GM23338 (cell line): ENCODE results near the gene ZNF723. TPM values are rescaled to one million over a fixed set of nuclear protein-coding genes. Genes with fewer than 3 reads are reported as not detected.

Source experiments
- ATAC-seq: fragments of 200-7000 bp; cut with Tn5 transposase; 3 replicates; pipeline ENCODE4 v1.9.1; 2020
- DNase-seq: peaks from one replicate; pipeline ENCODE4 v3.0.0-alpha.2; 2015; ENCODE audit warnings: low spot score
- H2AFZ ChIP-seq: fragments of 200-600 bp; sonication (generic); 2 replicates; pipeline ENCODE4 v1.8.0; 2016; ENCODE audit warnings: antibody characterized with exemption, mild to moderate bottlenecking, moderate library complexity
- H3F3A ChIP-seq: fragments of 200-600 bp; sonication (generic); replicated peaks from 2 replicates; pipeline ENCODE4 v1.8.0; 2017; ENCODE audit warnings: antibody characterized with exemption, mixed run types, low read depth
- H3K27ac ChIP-seq: fragments of 200-600 bp; sonication (generic); 2 replicates; pipeline ENCODE4 v1.6.1; 2016; ENCODE audit warnings: low read depth
- H3K27me3 ChIP-seq: fragments of 200-600 bp; sonication (generic); 2 replicates; pipeline ENCODE4 v1.8.0; 2016; ENCODE audit warnings: mild to moderate bottlenecking, mixed run types, moderate library complexity; ENCODE audit not compliant: insufficient read depth
- H3K36me3 ChIP-seq: fragments of 200-600 bp; sonication (generic); 2 replicates; pipeline ENCODE4 v1.8.0; 2016; ENCODE audit warnings: mild to moderate bottlenecking; ENCODE audit not compliant: insufficient read depth
- H3K4me1 ChIP-seq: fragments of 200-600 bp; sonication (generic); 2 replicates; pipeline ENCODE4 v1.8.0; 2016; ENCODE audit warnings: mild to moderate bottlenecking, moderate library complexity; ENCODE audit not compliant: insufficient read depth
- H3K4me2 ChIP-seq: fragments of 200-600 bp; sonication (generic); 2 replicates; pipeline ENCODE4 v1.7.1; 2017; ENCODE audit warnings: mixed run types
- H3K4me3 ChIP-seq: fragments of 200-600 bp; sonication (generic); 2 replicates; pipeline ENCODE4 v1.6.1; 2016; ENCODE audit warnings: mixed run types
- H3K79me2 ChIP-seq: fragments of 200-600 bp; sonication (generic); replicated peaks from 2 replicates; pipeline ENCODE4 v1.8.0; 2017; ENCODE audit warnings: mild to moderate bottlenecking; ENCODE audit not compliant: insufficient read depth
- H3K9me2 ChIP-seq: fragments of 200-600 bp; sonication (generic); 2 replicates; pipeline ENCODE4 v1.8.0; 2017; ENCODE audit not compliant: insufficient read depth
- H4K20me1 ChIP-seq: fragments of 200-600 bp; sonication (generic); replicated peaks from 2 replicates; pipeline ENCODE4 v1.8.0; 2017; ENCODE audit warnings: mild to moderate bottlenecking; ENCODE audit not compliant: insufficient read depth
- H3K27ac Mint-ChIP-seq: 2 replicates; pipeline ENCODE4 v1.8.0; 2020; ENCODE audit warnings: inconsistent platforms, mild to moderate bottlenecking, moderate library complexity, mixed read lengths
- H3K27me3 Mint-ChIP-seq: 3 replicates; pipeline ENCODE4 v1.8.0; 2022; ENCODE audit warnings: low read depth, mild to moderate bottlenecking, moderate library complexity, mixed read lengths, inconsistent platforms; ENCODE audit not compliant: insufficient read depth, poor library complexity
- H3K36me3 Mint-ChIP-seq: 3 replicates; pipeline ENCODE4 v1.8.0; 2021; ENCODE audit warnings: low read depth, mild to moderate bottlenecking, inconsistent platforms, moderate library complexity, mixed read lengths
- H3K4me1 Mint-ChIP-seq: 3 replicates; pipeline ENCODE4 v1.8.0; 2020; ENCODE audit warnings: mild to moderate bottlenecking, inconsistent platforms, mixed read lengths
- H3K4me3 Mint-ChIP-seq: 3 replicates; pipeline ENCODE4 v1.8.0; 2021; ENCODE audit warnings: moderate library complexity, mild to moderate bottlenecking, inconsistent platforms, mixed read lengths
- H3K9me3 Mint-ChIP-seq: 3 replicates; pipeline ENCODE4 v1.8.0; 2020; ENCODE audit warnings: moderate library complexity, mild to moderate bottlenecking, inconsistent platforms, mixed read lengths
- CREB1 ChIP-seq: fragments of 250-450 bp; sonication (Bioruptor Pico); IDR thresholded peaks from 2 replicates; pipeline ENCODE4 v1.5.0; 2020; ENCODE audit warnings: low read depth, mild to moderate bottlenecking, moderate library complexity
- EZH2 ChIP-seq: fragments of 200-600 bp; sonication (generic); IDR thresholded peaks from one replicate; pipeline ENCODE4 v1.8.0; 2017; ENCODE audit warnings: antibody characterized with exemption, mild to moderate bottlenecking, low read depth; ENCODE audit not compliant: unreplicated experiment
- EZH2phosphoT487 ChIP-seq: fragments of 200-600 bp; sonication (generic); IDR thresholded peaks from one replicate; pipeline ENCODE4 v1.8.1; 2018; ENCODE audit warnings: antibody characterized with exemption; ENCODE audit not compliant: unreplicated experiment
- JUNB ChIP-seq: IDR thresholded peaks from one replicate; pipeline ENCODE4 v1.6.1; 2016; ENCODE audit warnings: antibody characterized with exemption; ENCODE audit not compliant: unreplicated experiment
- NANOG ChIP-seq: IDR thresholded peaks from 2 replicates; pipeline ENCODE4 v1.6.1; 2016; ENCODE audit warnings: antibody characterized with exemption, borderline replicate concordance
- ZNF114 ChIP-seq: fragments of 250-450 bp; sonication (Bioruptor Pico); IDR thresholded peaks from 2 replicates; pipeline ENCODE4 v1.5.0; 2020; ENCODE audit warnings: mild to moderate bottlenecking, moderate library complexity
- polyA plus RNA-seq: library from polyadenylated mRNA; unstranded; fragments of >200 nt; fragmentation: Nextera tagmentation; extraction: Ambion mirVana; gene quantifications from 2 replicates; pipeline ENCODE4 v1.2.1, GENCODE V29; 2016
- total RNA-seq: library from RNA; depleted of rRNA; stranded (reverse); fragments of >200 nt; shearing (Covaris generic); gene quantifications from 2 replicates; pipeline ENCODE4 v1.2.3, GENCODE V29; 2014
- TF ChIP-seq, protein P1 (sequence below): fragments of 250-450 bp; sonication (Bioruptor Pico); IDR thresholded peaks from 2 replicates; pipeline ENCODE4 v1.5.0; 2020; ENCODE audit warnings: mild to moderate bottlenecking, moderate library complexity
- TF ChIP-seq, protein P2 (sequence below): IDR thresholded peaks from 2 replicates; pipeline ENCODE4 v1.6.1; 2016; ENCODE audit warnings: antibody characterized with exemption

ZNF723 gene
- total and polyA plus RNA-seq, 2 experiments from 2014 or later = 0.29 to 0.59 TPM

DNA sequence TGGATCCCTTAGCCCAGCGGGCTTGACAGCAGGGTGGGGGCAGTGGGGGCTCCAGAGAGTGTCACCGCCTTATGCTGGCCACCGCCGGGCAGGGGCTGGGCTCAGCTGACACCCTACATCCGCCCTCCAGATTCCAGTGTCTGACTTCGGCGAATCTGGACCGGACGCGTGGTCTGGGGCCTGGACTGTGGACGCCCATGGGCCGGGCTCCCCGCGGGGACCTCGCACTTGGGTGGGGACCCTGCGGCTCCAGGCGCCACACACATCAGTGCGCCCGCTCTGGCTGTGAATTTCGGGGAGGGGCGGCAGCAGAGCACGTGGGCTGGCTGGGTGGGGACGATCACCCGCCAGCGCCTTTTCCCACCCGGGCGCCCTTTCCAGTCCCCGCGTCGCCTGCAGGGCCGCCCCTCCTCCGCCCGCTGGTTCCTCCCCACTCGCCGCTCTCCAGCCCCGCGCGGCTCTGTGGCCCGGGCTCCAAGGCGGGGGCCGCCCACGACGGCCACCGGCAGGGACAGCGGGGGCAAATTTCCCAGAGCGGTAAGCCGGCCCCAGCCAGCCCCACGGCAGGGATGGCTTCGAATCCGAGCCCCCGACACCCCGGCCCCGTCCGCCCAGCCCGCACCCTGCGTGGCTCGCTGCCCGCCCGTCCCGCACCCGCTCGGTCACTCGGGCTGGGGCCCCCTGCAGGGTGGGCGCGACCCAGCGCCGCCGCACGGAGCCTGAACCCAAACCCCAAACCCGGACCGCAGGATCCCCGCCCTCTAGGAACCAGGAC is 24.8 kb upstream of the ZNF723 start (continued):
- TF ChIP-seq, protein P1, sequence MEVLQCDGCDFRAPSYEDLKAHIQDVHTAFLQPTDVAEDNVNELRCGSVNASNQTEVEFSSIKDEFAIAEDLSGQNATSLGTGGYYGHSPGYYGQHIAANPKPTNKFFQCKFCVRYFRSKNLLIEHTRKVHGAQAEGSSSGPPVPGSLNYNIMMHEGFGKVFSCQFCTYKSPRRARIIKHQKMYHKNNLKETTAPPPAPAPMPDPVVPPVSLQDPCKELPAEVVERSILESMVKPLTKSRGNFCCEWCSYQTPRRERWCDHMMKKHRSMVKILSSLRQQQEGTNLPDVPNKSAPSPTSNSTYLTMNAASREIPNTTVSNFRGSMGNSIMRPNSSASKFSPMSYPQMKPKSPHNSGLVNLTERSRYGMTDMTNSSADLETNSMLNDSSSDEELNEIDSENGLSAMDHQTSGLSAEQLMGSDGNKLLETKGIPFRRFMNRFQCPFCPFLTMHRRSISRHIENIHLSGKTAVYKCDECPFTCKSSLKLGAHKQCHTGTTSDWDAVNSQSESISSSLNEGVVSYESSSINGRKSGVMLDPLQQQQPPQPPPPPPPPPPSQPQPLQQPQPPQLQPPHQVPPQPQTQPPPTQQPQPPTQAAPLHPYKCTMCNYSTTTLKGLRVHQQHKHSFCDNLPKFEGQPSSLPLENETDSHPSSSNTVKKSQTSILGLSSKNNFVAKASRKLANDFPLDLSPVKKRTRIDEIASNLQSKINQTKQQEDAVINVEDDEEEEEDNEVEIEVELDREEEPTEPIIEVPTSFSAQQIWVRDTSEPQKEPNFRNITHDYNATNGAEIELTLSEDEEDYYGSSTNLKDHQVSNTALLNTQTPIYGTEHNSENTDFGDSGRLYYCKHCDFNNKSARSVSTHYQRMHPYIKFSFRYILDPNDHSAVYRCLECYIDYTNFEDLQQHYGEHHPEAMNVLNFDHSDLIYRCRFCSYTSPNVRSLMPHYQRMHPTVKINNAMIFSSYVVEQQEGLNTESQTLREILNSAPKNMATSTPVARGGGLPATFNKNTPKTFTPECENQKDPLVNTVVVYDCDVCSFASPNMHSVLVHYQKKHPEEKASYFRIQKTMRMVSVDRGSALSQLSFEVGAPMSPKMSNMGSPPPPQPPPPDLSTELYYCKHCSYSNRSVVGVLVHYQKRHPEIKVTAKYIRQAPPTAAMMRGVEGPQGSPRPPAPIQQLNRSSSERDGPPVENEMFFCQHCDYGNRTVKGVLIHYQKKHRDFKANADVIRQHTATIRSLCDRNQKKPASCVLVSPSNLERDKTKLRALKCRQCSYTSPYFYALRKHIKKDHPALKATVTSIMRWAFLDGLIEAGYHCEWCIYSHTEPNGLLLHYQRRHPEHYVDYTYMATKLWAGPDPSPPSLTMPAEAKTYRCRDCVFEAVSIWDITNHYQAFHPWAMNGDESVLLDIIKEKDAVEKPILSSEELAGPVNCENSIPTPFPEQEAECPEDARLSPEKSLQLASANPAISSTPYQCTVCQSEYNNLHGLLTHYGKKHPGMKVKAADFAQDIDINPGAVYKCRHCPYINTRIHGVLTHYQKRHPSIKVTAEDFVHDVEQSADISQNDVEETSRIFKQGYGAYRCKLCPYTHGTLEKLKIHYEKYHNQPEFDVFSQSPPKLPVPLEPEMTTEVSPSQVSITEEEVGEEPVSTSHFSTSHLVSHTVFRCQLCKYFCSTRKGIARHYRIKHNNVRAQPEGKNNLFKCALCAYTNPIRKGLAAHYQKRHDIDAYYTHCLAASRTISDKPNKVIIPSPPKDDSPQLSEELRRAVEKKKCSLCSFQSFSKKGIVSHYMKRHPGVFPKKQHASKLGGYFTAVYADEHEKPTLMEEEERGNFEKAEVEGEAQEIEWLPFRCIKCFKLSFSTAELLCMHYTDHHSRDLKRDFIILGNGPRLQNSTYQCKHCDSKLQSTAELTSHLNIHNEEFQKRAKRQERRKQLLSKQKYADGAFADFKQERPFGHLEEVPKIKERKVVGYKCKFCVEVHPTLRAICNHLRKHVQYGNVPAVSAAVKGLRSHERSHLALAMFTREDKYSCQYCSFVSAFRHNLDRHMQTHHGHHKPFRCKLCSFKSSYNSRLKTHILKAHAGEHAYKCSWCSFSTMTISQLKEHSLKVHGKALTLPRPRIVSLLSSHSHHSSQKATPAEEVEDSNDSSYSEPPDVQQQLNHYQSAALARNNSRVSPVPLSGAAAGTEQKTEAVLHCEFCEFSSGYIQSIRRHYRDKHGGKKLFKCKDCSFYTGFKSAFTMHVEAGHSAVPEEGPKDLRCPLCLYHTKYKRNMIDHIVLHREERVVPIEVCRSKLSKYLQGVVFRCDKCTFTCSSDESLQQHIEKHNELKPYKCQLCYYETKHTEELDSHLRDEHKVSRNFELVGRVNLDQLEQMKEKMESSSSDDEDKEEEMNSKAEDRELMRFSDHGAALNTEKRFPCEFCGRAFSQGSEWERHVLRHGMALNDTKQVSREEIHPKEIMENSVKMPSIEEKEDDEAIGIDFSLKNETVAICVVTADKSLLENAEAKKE (CRISPR knock-in tag) = no peak
- TF ChIP-seq, protein P2, sequence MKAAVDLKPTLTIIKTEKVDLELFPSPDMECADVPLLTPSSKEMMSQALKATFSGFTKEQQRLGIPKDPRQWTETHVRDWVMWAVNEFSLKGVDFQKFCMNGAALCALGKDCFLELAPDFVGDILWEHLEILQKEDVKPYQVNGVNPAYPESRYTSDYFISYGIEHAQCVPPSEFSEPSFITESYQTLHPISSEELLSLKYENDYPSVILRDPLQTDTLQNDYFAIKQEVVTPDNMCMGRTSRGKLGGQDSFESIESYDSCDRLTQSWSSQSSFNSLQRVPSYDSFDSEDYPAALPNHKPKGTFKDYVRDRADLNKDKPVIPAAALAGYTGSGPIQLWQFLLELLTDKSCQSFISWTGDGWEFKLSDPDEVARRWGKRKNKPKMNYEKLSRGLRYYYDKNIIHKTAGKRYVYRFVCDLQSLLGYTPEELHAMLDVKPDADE = no peak
- TF ChIP-seq ZNF114 (CRISPR knock-in tag) (no peak), JUNB (no peak), NANOG (no peak), EZH2phosphoT487 (no peak), EZH2 (no peak), CREB1 (CRISPR knock-in tag) (no peak)

DNA sequence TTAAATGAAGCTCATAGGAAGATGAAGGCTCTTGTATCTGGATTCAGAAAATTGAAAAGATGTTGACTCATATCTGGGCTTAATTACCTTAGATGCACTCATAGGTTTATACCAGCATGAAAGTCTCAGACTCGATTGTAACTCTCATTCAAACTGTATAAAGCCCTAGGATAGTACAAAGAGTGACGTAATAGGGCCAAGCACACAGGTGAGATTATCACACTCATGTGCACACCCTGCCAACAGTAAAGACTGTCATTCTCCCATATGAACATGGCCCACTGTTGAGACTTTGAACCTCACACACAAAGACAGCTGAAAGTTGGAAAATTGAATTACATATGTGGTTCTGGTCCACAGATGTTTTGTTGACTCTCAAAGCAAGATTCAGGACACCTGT is 18.0 kb upstream of the ZNF723 start:
- no peak overlapping the region for H3K27ac ChIP-seq
- no peaks in the 10 kb centered on the region for H3K4me1 ChIP-seq
- no peaks in the 10 kb centered on the region for H3K9me2 ChIP-seq
- no peak for DNase-seq
- H3K4me1 Mint-ChIP-seq = no peaks in the 10 kb centered on the region
- H3K27me3 ChIP-seq = no peaks in the 10 kb centered on the region
- no peaks in the 10 kb centered on the region for H3K27me3 Mint-ChIP-seq
- H3K4me3 Mint-ChIP-seq = no peak overlapping the region
- no peaks in the 10 kb centered on the region for H3F3A ChIP-seq
- H3K36me3 ChIP-seq = no peaks in the 10 kb centered on the region
- H2AFZ ChIP-seq = no peak overlapping the region
- H3K27ac Mint-ChIP-seq = no peak overlapping the region
- H3K36me3 Mint-ChIP-seq = peaks cover 35% of the 10 kb centered on the region
- no peaks in the 10 kb centered on the region for H4K20me1 ChIP-seq
- peaks cover 100% of the 10 kb centered on the region for H3K9me3 Mint-ChIP-seq
- H3K79me2 ChIP-seq = no peaks in the 10 kb centered on the region
- no peak overlapping the region for H3K4me3 ChIP-seq
- no peak overlapping the region for H3K4me2 ChIP-seq
- ATAC-seq = no peak
- TF ChIP-seq, protein P2 = no peak
- TF ChIP-seq CREB1 (CRISPR knock-in tag) = no peak
